ENCODE data around the gene DNER. TPM values are rescaled to one million over a fixed set of nuclear protein-coding genes. Genes with fewer than 3 reads are reported as not detected.

Gene DNER
- total RNA-seq, 2 donors from 2014 or later = 0.67 to 1.1 TPM

DNA sequence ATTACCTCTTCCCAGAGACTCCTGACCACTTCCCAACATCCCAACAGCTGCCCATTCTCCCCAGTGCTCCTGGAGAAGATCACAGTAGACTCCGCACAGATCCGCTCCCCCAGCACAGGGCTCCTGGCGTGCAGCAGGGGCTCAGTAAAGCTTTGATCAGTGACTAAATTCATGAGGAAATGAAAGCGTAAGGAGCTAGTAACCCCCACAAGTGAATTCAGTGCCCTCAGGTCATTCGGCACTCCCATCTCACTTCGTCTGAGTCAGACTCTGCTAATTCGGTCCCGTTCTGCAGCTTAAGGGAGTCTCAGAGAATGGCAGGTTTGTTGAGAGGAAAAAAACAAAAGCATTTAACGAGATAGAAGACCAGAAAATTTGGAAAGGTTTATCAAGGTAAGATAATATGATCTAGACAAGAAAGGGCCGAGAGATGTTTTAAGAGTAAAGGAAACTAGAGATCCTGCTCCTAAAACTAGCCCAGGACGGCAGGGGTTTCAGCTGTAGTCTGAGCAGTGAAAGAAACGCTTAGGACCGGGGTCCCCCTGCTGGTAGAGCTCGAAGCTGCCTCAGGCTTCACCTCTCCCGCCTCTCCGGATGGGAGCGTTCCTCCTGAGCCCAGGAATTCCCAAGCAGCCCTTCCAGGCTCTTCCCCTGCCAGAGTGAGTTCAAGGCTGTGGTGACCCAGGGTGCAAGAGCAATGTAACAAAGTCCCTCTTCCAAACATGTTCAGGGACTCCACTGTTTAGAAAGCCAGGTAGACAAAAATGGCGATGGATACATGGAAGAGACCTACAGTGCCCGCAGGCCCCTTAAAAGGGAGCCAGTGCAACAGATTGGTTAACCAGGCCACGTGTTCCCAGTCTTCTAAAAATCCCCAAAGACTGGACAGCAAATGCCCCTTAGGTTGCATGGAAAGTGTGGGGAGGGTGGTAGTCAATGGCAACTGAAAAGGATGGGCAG, 127.3 kb downstream of the DNER start:
- intact Hi-C loops (cut with DNase I) = loop anchor here (2.0 to 5.0 kb wide), 2 partner anchors 154 to 155 kb away; no protein-coding TSS in a partner anchor
- peak; percentile 94 for DNase-seq (ENCODE audit: low spot score)

- DNase-seq (ENCODE audit: low spot score) = no peak
- intact Hi-C loops (cut with DNase I) = loop anchor here (2.0 to 5.0 kb wide), 2 partner anchors 153 to 154 kb away; no protein-coding TSS in a partner anchor
Measured at GRCh38 chr2:229586012-229586411, 128.3 kb downstream of the DNER start.

DNA sequence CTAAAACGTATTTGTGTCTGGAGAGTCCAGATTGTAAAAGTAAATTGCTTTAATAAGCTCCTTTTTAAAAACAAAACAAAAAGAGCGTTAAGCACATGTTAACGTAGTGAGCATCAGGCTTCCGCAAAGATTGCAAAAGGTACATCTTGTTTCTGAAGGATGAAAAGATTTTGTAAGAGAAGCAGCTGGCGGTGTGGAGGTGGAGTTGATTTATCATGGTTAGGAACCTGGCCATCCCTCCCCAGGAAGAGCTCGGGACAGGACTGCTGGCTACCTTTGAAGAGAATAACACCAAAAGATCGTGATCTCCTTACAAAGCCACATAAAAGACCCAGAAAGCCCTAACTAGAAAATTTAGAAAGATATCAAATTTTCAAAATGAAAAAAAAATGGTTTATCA, 132.2 kb downstream of the DNER start:
- intact Hi-C loops (cut with DNase I) = no loop called here
- DNase-seq (ENCODE audit: low spot score) = no peak

GRCh38 chr2:229578052-229578846, 136.1 kb downstream of the DNER start:
- intact Hi-C loops (cut with DNase I) = no loop called here

DNA sequence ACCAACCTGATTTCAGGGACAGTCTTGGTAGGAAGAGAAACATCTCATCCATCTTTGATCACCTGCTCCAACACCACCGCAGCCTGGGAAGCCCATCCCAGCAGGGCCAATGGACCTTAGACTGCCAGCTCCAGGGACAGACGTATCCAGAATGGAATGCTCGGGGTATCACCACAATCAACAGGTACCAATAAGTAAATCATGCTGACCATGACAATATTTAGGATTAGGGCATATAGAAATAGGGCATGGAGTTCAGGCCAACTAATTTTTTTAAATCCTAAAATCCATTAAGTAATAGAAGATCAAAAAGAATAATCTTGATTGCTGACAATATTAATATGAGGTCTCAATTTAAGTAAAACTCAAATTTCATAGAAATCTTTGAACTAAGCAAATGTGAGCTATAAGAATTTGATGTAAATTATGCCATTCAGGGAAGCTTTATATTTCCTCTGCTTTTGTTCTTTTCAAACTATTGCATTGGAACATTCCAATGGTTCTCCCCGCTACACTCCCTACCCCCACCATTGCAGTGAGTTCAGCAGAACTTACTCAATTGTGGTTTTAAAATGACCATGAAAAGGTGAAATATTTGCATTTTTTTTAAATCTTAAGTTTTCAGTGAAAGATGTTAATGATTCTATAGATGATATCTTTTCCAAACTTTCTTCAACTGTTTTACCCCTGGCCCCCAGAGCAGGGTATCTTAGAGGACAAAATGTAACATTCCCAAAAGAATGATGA, 138.6 kb downstream of the DNER start:
- intact Hi-C loops (cut with DNase I) = no loop called here
- no peak for DNase-seq (ENCODE audit: low spot score)

More at GRCh38 chr2:229578052-229578846, 136.1 kb downstream of the DNER start:
- DNase-seq (ENCODE audit: low spot score) = no peak

DNA sequence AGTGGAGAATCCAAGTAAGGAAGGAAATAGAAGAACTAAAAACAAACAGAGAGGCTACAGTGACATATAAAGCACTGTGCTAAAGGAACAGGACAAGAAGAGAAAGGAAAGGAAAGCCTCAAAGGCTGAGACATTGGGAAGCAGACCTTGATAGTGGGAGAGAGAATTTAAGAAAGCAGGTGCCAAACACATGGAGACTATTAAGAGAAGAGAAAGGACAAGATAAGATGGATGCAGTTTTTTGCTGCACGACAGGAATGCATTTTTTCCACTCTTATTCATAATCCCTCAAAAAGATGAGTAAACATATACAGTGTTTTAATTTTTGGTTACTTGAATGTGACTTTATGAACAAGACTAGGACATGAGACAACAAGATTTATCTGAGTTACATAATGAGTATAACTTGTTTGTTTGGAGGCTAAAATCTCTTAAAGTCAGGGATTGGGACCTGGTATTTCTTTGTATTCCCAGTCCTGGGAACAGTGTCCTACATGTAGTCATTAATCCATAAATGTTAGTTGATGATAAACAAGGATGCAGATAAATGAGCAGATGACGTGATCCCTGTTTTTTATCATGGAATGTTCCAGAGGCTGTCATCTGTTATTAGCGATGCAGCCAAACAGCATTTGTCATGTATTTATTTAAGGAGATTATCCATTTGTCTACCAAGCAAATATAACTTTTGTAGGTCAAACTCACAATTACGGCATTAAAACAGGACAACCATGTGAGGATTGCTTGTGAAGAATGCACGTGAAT, 141.7 kb downstream of the DNER start:
- intact Hi-C loops (cut with DNase I) = no loop called here
- no peak for DNase-seq (ENCODE audit: low spot score)

DNA sequence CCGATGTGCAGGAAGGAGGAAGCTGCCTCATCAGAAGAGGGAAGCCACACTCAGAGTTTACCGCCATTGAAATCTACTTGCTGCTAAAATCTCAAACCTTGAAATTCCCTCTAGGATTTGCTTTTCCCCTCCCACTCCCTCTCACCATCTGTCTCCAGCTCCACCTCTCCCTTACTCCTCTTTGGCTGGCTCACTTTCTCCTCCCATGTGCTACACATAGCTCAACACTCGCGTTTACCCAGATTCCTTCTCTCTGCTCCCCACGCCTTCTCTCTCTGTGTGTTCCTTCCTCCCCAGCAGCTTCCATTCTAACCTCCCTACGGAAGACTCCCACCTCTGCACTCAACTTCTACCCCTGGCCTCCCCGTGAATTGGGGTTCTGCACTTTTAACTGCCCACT, 143.1 kb downstream of the DNER start:
- DNase-seq (ENCODE audit: low spot score) = no peak
- intact Hi-C loops (cut with DNase I) = no loop called here

DNA sequence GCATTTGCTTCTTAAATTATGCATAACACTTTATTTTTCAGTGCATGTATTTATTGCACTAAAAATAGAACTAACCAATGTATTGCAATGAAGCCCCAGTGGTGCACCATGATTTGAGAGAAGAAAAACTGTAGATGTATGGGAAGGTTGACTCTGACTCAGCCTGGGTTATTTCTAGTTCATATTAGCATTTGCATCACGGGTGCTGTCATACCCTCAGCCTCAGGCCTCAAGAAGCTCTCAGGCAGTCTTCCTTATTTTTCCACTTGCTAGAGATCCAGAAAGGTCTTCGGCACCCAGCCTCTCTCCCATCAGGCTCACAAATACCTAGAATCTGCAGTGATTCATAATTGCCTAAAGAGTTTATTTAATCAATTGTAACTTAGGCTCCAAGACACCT, 148.0 kb downstream of the DNER start:
- intact Hi-C loops (cut with DNase I) = no loop called here
- DNase-seq (ENCODE audit: low spot score) = no peak

- intact Hi-C loops (cut with DNase I) = no loop called here
- no peak for DNase-seq (ENCODE audit: low spot score)
Measured at GRCh38 chr2:229564300-229564907, 150.0 kb downstream of the DNER start.

- DNase-seq (ENCODE audit: low spot score) = no peak
- intact Hi-C loops (cut with DNase I) = no loop called here
Measured at GRCh38 chr2:229563388-229563787, 151.0 kb downstream of the DNER start.

GRCh38 chr2:229562472-229563127, 151.8 kb downstream of the DNER start:
- intact Hi-C loops (cut with DNase I) = no loop called here
- DNase-seq (ENCODE audit: low spot score) = no peak

- DNase-seq (ENCODE audit: low spot score) = no peak
- intact Hi-C loops (cut with DNase I) = no loop called here
Measured at GRCh38 chr2:229559986-229560385, 154.4 kb downstream of the DNER start.

DNA sequence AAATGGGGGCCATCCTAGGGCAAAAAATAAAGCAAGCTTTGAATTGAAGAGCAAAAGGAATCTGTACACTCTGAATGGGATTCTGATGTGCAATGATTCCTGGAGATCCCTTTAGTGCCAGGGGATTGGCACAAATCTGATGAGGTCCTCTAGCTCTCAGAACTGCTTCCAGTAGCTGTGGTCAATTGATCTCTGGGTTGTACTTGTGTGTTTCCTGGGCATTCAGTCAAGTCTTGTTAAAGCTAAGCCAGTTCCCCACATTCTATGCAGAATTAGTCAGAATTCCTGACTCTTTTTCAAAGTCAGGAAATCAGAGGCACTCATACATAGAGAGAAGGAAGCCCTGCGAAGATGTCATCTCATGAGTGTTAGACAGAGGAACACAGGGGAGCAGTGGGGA, 161.3 kb downstream of the DNER start:
- intact Hi-C loops (cut with DNase I) = loop anchor here in 1 of 2 donors (5.0 kb wide), 1 partner anchor 1636 kb away; no protein-coding TSS in a partner anchor
- no peak for DNase-seq (ENCODE audit: low spot score)

DNA sequence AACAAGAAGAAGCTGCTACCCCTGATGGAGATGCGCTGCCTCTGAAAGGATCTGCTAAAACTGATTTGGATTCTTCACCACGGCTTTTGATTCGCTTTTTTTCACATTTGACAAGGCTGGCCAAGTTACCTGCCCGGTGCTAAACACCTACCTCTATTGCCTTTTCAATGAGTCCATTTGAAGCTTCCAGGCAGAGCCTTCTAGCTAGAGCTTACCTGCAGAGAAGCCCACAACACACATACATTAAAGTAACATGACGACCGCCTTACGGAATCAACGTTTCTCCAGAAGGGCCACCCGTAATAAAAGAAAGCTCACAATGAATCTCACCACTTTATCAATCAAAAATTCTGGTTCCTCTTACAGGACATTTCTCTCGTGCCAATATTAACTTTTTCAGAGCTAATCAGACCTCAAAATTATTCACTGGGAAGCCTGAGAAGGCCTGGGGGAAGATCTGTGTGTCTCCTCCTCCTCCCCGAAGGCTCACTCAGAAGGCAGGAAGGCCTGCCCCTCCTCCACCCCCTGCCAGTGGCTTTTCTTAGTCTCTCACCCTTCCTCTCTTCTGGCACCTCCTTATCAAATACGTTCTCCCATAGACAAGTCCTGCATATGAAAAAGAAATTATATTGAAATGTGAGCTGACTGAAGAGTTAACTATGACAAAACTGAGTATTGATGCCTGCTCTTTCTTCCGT, 171.0 kb downstream of the DNER start:
- DNase-seq (ENCODE audit: low spot score) = no peak
- intact Hi-C loops (cut with DNase I) = no loop called here

- intact Hi-C loops (cut with DNase I) = no loop called here
Measured at GRCh38 chr2:229539628-229540027, 174.7 kb downstream of the DNER start.

DNA sequence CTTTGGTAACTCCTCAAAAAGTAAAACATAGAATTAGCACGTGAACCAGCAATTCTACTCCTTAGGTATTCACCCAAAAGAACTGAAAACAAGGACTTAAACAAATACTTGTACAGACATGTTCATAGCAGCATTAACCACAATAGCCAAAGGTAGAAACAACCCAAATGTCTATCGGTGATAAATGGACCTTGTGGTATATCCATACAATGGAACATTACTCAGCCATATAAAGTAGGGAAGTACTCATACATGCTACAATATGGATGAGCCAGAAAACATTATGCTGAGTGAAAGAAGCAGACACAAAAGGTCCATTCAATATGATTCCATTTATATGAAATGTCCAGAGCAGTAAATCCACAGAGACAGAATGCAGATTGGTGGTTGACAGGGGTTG, 182.8 kb downstream of the DNER start:
- intact Hi-C loops (cut with DNase I) = no loop called here
- DNase-seq (ENCODE audit: low spot score) = no peak

More at GRCh38 chr2:229539628-229540027, 174.7 kb downstream of the DNER start:
- no peak for DNase-seq (ENCODE audit: low spot score)

DNA sequence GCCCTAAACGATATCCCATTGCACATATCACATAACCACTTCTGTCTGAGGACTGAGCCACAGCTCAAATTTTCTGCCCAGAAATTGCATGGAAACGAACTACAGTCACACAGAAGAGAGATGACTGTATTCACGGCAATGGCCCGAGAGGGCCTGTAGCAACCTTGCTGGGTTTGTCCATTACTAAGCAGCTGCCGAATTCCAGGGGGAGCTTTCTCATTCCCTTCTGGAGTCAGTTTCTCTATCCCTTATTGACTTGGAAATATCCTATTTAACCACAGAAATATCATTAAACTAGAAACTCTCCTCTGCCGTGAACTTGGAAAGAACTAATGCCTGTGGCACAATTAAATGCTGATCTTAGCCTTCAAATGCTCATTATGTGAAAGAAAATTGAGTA, 183.9 kb downstream of the DNER start:
- no peak for DNase-seq (ENCODE audit: low spot score)
- intact Hi-C loops (cut with DNase I) = no loop called here

All from posterior vena cava (tissue), 2 donors.